Activated T-helper 1 cell treated with anti-CD3 and anti-CD28 coated beads, Interleukin-2, amount 50 U/mL, for 16 hours (primary cell): ENCODE measurements around the gene KRT14.
A peak's percentile ranks its signal among the peaks of the same experiment; 100 is the strongest.
"Not testable (repeated sequence)": the region's sequence is repeated elsewhere in the genome, so short reads cannot be mapped to it uniquely, and the experiment has no call there.

ENCODE experiments used
- DNase-seq, 2 donors: peaks; one replicate each; pipeline ENCODE4 v3.0.0-alpha.2; 2020; ENCODE audit warnings: low read depth in 1 of 2, low spot score in 1 of 2

KRT14 gene

DNA sequence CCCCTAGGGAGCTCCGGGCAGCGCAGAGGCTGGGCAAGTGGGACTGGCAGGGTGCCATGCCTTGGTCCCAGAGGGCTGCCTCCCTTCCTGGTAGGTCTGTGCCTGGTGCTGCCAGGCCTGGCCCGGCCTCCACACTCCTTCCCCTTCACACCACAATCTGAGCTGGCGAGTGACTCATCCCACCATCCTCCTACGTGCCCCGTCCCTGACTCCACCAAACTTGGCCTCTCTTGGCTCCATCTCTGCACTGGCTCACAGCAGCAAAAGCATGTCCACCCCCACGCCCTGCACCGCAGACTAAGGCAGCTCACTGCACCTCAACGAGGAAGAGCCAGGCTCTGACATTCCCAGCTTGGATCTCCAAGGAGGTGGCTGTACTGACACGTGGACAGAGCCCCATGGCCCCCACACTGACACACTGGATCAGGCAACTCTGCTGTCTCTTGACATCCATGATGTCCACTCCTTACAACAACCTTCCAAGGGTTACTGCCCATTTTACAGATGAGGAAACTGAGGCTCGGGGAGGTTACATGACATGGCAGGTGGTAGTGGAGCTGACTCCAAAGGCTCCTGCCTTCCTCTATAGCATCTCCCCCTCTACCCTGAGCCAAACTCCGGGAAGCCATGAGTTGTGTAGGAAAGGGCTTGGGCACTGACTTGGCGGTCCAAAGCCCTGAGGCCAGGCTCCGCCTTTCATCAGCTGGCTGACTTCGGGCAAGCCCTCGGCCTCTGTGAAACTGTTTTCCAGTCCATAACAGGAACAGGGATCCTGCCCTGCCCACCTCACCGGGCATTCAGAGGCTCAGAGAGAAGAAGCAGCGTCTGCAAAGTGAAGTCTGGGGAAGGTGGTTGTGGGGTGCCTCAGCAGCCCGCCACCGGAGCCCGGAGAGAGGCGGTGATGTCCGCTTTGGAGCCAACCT, 38.5 kb downstream of the KRT14 start:
- DNase-seq, result peak; percentile 10 to 26

DNA sequence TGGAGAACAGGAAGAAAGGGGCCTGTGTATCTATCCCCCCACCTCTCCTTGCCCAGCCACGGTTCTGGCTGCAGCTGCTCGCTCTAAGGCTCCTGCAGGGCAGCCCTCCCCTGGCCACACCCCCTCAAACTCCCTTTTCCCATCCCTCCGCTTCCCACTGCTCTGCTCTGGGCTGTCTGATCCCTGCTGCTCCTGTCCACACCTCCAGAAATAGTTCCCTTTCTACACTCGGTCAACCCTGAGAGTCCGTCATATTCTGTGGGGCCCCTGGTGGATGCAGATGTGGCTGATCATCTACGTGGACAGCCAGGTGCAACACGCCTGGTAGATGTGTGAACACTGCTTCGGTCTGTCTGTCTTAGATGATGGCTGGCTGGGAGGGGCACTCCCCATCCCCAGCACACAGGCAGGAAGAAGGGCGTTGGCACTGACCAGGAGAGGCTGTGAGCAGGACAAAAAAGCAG, 39.3 kb downstream of the KRT14 start:
- DNase-seq, result no peak

DNA sequence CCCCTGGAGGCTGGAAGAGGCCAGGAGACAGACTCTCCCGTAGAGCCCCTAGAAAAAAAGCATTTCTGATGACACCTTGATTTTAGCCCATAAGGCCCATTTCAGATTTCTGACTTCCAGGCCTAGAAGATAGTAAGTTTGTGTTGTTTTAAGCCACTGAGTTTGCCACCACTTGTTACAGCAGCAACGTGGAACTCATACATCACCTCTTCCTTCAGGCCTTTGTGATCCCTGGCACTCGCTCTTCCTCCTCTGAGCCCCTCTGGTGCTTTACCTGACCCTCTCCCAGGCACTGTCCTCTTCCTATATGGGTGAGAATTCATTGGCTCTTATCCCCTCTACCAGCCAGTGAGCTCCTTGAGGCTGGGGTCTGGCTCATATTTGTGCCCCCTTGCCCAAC, 39.9 kb downstream of the KRT14 start:
- no peak for DNase-seq

DNA sequence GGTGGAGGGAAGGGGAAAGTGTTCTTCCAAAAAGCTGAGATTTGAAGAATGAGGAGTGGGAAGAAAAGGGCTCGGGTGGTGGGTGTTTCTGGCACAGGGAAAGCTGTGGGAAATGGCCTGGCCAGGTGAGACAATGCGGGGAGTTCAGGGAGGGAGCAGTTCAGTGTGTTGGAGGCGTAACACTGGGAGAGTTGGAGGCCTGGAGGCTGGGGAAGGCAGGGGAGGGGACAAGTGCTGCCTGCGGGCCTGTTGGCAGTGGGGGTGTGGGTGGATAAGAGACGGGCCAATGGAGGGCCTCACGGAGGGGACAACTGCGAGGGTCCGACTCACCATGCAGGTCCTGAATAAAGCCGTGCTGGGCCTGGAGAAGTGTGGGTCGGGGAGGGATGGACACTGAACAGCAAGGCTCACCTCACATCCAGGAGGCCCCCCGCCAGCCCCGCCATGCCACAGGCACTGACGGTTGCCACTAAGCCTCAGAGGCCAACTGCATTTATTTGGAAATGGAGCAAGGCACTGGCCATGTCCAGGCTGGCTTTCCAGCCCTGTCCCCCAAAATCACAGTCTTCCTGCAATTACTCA, 40.8 kb downstream of the KRT14 start:
- no peak for DNase-seq

DNA sequence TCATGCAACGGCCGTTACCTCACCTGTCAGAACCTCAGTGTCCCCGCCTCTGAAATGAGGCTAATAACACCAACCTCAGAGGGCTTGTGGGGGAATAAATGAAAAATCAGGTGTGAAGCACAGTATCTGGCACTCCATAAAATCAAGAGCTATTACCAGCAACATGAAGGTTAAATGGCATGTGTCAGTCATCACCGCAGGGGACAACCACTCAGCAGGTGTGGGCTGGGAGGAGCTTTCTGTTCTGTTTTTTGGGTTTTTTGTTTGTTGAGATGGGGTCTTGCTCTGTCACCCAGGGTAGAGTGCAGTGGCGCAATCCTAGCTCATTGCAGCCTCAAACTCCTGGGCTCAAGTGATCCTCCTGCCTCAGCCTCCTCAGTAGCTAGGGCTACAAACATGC, 41.8 kb downstream of the KRT14 start:
- no peak for DNase-seq

DNA sequence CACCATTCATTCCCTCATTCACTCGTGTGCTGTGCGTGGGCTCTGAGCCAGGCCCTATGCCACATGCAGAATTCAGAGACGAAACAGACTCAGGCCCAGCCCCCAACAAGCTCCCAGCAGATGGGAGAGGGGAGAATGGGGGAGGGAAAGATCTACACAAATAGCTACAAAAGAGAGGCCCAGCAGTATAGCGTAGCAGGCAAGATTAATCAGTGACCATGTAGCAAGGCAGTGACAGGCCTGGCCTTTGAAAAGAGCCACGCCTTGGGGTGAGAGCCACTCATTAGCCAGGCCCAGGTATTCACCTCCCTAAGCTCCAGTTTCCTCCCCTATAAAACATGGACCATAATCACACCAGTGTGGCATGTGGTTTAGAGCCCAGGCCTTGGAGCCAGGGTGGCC, 42.2 kb downstream of the KRT14 start:
- DNase-seq, result no peak

DNA sequence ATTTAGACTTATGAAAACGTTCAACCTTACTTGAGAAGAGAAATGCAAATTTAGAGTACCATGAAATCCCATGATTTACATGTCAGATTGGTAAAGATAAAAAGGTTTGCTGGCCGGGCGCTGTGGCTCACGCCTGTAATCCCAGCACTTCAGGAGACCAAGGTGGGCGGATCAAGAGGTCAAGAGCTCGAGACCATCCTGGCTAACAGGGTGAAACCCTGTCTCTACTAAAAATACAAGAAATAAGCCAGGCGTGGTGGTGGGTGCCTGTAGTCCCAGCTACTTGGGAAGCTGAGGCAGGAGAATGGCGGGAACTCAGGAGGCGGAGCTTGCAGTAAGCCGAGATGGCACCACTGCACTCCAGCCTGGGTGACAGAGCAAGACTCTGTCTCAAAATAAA, 43.9 kb downstream of the KRT14 start:
- DNase-seq, result not testable (repeated sequence)

DNA sequence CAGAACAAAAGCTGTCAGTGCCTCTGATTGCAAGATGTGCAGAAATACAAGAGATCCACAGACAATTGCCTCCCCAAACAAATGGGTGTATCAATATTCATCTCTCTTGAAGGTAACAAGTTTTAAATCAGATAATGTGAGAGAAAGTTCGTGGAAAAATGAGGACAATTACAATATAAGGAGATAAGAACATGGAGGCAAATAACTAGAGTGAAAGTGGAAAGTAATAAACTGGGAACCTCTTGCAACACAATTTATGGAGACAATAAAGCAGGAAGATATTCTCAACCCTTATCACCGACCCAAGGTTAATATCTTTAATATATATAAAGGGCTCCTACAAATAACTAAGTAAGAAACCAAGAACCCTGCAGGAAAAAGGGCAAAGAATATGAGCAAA, 44.3 kb downstream of the KRT14 start:
- no peak for DNase-seq

DNA sequence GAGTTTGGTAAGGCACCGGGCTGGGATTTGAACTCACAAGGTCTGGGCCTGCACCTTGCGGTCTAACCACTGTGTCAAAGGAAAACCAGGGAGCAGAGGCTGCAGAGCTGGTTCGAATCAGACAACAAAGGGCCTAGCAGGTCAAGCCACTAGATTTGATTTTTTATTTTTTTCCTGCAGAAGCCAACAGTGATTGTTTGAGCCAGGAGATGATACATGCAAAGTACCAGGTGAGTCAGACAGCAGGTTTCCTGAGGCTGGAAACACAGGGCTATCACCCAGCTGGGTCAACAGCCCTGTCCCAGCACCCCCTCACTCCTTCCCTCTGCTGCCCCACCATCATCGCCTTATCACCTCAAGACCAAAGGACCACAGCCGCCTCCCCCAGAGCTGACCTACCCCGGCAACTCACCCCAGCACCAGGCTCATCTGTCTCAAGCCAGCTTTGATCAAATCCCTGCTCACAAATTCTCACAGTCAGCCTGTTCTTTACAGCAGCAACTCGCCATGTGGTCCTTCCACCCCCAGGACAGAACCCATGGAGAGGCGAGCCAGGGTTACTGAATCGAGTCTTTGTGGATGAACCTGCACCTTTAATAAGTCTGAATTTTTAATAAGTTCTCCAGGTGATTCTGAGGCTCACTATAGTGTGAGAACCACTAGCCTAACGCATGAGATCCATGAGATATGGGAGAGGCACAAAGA, 45.6 kb downstream of the KRT14 start:
- DNase-seq, result no peak

DNA sequence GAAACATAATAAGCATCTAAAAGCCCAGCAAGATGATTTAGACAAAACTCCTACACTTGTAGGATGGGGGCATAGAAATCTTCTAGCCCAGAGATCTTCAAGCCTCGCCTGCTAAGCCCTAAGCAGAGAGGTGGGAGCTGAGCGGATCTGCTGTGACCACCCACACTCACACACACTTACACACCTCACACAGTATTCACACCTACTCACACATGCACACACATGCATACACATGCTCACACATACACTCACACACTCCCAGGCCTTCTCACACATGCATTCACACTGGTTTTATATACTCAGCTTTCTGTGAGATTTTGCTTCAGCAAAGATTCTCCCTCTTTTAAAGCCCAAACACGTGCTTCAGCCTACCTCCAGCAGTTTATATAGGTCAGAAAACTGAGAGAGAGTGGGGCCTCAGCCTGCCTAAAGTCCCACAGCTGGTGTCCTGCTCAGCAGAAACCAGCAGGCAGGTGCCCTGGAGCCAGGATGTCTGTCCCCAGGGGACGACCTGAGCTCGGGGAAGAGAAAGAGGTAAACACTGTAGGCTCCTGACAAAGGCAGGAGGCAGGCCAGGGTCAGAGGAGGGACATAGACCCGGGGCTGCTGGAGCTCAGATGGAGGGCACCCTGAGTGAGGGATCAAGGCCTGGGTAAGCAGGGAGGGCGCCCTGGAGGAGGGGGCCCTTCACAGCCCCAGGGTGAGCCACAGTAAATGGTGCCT, 46.6 kb downstream of the KRT14 start:
- no peak for DNase-seq

DNA sequence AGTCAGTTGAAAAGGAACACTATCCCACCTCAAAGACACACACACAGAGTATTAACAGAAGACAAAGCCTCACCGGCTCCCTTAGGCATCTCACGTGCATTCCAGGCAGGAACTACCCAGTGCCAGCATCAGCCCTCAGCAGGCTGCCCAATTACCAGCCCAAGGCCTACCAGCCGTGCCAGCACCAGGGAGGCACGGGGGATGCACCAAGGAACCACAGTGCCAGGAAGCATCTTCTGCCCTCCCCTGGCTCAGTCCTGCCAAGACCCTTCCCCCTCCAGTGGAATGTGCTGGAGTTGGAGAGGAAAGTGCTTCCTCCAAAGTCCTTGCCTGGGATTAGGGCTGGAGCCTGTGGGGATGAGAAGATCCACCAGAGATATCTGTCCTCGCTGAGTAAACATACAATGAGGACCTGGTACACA, 47.6 kb downstream of the KRT14 start:
- DNase-seq, result no peak

DNA sequence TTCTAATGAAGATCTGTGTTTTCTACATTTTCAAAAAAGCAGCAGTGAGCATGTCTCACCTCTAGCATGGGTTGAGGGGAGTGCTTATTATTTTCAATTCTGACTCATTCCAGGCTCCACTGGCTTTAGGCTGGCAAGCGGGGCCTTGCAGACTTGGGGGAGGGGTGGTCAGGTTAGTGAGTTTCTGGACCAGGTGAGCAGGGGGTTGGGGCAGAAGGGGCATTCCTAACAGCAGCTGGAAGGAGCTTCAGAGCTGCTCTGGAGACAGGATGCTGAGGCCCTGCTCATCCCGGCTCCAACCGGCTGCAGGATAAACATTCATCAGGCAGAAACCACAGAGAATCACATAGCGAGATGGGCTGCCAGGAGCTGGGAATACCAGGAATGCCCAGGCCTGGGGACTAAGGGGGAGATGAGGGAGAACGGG, 48.1 kb downstream of the KRT14 start:
- DNase-seq, result no peak

DNA sequence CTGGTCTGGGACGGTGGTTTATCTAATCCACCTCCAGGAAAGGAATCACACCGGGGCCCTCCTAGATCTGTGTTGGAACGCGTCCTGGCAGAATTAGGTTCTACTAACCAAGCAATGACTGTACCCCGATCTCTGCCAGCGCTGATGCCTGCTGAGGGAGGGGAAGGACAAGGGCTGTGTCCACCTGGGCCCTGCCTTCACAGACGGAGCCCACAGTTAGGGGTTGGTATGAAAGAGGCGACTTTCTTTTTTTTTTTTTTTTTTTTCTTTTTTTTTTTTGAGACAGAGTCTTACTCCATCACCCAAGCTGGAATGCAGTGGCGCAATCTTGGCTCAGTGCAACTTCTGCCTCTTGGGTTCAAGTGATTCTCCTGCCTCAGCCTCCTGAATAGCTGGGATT, 48.7 kb downstream of the KRT14 start:
- no peak for DNase-seq

DNA sequence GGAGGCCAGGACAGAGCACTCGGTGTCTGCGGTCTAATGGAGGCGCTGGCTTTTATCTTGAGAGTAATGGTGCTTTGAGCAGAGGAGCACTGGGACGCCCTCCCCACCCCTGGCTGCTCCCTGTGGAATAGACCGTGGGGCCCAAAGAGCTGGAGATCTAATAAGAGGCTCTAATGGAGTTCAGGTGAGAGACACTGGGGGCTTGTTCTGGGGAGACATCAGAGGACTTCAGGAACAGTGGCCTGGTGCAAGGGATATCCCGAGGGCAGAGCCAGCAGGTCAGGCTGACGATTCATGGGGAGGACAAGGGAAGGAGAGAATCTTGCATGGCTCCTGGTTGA, 49.1 kb downstream of the KRT14 start:
- DNase-seq, result no peak

DNA sequence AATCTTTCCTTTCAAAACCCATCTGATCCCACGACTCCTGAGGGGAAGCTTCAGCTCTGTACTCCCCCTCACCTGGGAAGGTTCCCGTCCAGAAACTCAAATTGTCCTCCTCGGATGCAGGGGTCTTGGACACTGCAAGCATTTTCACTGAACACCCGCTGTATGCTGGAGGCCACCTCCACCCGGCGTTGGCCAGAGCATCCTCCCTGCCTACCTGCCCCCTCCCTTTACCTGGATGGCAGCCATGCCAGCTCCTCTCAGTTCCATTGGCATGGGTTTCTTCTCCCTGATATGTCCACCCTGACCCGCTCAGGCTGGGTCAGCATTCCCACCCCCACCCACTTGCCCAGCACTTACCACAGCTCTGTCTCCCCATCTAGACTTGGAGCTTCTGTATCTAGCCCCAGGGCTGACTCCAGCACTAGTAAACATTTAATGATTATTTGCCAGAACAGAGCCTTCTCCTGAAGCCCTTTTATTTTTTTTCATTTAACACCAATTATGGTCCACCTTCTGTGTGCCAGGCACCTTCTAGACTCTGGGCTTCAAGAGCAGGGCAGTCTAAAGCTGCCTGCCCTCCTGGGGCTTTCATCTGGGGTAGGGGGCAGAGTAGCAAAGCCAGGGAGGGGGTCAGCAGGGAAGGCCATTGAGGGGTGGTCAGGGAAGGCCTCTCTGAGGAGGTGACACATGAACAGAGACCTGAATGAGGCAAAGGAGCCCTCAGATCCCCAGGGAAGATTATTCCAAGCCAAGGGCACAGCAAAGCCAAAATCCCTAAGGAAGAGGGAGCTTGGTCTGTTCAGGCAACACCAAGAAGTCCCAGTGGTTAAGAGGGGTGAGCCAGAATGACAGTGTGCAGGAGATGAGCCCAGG, 49.7 kb downstream of the KRT14 start:
- DNase-seq, result no peak

DNA sequence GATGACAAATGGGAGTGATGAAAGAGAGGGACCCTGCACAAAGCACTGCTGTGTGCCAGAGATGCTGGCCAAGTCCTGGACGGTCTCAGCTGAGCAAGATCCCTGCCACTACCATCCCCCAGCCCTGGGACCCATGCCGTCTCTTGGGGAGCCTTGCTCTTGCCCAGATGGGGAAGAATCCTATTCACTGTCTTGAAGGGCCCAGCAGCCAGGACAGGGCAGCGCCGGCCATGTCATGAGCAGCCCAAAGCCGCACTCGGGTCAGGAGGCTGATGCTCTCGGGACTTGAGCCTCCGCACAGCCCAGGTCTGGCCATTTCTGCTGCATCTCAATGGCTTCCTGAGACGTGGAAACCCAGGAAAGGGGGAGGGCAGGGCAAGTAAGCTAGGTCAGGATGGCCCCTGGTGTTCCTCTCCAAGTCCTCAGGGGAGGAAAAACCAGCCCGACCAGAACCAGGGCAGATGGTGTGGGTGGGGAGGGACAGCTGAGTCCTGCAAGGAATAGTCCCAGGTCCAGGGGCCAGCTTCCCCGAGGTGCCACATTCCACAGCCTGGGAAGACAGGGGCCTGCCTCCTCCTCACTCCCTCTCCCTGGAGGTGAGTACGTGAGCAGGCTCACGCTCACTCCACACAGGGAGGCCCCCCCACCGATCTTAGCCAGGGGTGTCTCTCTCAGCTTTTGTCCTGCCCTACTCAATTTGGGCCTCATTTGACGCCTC, 50.8 kb downstream of the KRT14 start:
- no peak for DNase-seq

DNA sequence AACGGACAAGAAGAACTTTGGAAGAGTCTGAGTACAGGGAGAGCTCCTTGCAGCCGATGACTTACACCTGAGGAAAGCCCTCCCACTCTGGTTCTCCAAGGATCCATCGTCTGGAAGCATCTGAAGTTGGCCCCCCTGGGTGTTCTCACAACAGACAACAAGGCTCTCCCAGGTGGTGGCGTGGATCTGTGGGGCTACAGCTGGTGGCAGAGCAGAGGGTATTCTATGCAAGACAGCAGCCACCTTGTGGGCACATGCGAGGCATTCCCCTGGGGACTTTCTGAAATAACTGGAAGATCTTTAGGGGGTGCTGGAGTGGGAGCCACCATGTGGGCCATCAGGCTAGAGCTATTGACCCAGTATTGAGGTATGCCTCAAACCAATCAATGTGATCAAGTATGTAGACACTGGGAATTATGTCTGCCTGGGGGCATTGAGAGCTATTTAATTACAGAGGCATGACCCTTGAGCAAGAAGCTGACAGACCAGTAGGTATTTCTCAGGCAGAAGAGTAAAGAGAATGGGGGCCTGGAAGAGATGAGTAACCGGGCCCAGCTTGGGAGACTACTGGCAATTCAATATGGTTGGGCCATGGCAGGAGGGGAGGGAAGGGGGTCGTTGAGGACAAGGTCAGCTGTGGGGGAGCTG, 51.7 kb downstream of the KRT14 start:
- DNase-seq, result no peak

DNA sequence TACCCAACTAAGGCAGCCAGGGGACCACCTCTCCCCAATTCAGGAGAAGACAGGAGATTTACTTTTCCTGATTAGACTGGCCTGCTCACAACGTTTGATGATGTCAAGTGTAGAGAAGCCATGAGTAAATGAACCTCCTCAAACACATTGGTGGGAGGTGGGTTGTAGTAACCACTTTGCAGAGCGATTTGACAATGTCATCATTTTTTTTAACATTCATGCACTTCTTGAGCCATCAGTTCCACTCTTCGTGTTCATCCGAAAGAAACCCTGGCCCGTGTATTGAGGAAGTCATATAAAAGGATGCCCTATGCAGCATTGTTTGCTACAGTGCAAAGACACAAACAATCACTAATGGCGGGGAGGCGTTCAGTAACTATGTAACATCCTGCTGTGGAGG, 53.1 kb downstream of the KRT14 start:
- no peak for DNase-seq

DNA sequence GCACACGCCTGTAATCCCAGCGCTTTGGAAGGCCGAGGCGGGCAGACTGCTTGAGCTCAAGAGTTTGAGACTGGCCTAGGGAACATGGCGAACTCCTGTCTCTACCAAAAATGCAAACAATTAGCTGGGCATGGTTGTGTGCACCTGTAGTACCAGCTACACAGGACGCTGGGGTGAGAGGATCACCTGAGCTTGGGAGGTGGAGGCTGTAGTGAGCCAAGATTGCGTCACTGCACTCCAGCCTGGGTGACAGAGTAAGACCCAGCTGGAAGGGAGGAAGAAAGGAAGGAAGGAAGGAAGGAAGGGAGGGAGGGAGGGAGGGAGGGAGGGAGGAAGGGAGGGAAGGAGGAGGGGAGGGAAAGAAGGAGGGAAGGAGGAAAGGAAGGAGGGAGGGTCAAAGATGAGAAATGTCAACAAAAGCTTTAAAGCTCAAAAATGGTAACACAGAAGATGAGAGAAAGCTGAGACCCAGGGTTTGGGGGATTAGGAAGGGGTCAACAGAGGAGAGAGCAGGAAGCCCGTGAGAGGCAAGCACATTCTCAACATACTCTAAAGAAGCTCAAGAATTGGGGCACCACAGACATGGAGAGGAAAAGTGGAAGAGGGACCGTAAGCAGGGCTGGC, 53.6 kb downstream of the KRT14 start:
- no peak for DNase-seq
